ENCODE results near the gene STMN1.

STMN1 gene

GRCh38 chr1:25918615-25919014 is 12.4 kb upstream of the STMN1 start:
- DNase-seq, result no peak

- DNase-seq, result no peak
Measured at GRCh38 chr1:25917996-25918395, 11.8 kb upstream of the STMN1 start.

GRCh38 chr1:25916460-25916859 is 10.2 kb upstream of the STMN1 start:
- DNase-seq, result no peak

DNA sequence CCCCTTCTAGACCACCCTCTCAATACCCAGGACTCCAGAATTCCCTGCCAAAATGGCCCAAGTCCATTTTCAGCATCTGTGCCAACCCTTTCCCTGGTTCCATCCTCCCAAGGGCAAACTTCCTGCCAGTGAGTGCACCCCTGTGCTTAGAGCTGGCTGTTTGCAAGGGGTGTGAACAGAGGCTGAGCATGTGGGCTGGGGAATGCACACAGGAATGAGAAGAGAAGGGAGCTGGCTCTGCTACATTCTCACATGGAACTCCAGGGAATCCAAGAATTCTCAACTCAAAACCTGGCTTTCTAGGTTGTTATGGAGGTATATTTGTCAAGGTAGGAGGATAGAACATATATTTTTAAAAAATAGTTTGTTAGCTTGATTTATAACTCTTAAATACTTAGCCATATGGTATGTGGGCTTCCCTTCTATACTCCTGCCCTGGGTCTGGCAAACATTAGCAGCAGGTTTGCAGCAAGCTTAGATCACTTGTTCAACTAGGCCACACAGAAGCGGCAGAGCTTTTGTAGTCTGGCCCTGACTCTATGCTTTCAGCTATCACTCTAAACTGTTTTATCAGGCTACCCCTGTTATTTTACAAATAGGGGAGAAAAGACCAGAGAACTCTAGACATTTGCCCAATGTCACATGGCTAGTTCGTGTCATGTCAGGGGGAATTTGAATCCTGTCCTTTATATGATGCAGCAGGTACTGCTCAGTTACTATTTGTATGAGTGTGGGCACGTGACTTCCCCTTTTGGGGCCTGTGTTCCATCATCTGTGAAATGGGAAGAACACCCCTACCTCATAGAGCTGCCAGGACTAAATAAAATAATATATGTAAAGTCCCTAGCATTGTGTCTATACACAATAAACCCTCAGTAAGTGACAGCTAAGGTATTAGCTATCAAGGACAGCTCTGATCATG is 8.1 kb upstream of the STMN1 start:
- no peak for DNase-seq

- no peak for DNase-seq
Measured at GRCh38 chr1:25913206-25913605, 7.0 kb upstream of the STMN1 start.

DNA sequence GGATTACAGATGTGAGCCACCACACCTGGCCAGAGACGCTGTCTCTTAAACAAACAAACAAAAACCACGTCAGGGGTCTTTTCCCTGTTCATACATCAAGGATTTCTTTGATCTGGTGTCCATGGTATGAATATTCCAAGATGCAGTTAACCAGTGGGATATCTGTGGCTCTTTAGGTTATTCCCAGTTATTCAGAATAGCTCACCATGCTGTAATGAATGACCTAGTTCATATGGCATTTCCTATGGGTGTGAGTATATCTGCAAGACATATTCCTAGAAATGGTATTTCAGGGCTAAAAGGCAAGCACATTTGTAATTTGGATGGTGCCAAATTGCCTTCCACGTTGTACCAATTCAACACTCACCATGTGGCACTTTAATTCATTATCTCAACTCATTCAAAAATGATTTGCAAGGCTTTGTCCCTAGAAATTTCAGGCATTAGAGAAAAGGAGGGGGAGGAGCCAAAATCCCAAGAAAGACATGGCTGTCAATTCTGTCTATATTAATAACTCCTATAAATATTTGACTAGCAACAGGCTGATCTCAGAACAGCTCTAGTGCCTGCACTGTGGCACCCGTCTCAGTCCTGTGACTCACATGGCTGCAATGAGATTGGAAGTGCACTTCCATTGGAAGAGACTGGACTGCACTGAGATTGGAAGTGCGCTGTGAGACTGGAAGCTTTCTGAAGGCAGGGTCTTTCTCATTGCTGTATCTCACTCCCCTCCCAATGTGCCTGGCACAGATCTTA is 6.0 kb upstream of the STMN1 start:
- DNase-seq, result no peak

GRCh38 chr1:25911162-25911561 is 4.9 kb upstream of the STMN1 start:
- DNase-seq, result no peak

- no peak for DNase-seq
Measured at GRCh38 chr1:25909040-25909439, 2.8 kb upstream of the STMN1 start.

DNA sequence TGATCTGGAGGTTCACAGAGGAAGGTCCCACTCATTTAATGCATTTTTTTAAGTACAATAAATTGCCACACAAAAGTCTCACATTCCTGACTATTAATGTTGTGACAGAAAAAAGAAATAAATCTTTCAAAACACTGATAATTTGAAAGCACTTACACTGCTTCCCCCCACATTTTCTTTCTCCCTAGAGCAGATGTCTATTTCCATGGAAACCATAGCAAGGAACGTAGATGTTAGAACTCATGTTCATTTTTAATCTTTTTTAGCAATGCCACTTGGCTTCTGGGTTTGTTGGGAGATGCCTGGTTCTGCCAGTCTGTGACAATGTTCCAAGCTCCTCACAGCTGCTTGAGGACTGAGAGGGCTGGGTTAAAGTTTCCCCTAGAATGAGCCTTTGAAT is 1.9 kb upstream of the STMN1 start:
- no peak for DNase-seq

GRCh38 chr1:25907601-25908000 is 1.4 kb upstream of the STMN1 start:
- DNase-seq, result no peak

- no peak for DNase-seq
Measured at GRCh38 chr1:25906644-25907300, 553 bp upstream of the STMN1 start.

DNA sequence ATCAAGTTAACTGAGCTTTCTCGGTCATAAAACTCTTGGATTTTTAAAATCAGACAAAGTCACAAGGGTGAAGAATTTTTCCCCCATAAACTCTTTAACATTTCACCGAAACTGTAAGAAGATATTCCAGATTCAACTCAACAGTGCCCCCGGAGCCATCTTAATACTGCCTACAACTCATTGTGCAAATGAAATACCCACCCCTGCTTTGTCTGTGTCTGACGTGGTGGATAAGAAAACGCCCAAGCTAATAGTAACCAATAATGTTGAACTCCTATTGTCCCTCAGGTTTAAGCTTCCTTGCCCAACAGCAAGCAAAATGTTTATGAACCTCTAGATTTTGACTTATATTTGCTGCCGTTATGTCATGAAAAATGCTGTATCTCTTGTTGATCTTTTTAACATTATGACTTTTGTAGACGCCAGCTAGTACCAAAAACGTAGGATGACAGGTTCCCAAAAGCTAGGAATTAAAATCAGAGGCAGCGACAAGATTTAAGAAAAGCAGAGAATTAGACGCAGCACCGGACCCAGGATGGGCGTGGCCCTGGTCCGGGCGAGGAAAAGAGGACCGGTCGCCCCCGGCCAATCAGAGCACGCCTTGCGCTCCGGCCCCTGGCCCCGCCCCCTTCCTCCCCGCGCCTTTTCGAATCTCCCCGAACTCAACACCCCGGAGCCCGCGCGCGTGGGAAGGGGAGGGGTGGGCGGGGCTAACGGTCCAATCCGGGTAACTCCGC is 1.1 kb downstream of the STMN1 start:
- peak; percentile 43 for DNase-seq

DNA sequence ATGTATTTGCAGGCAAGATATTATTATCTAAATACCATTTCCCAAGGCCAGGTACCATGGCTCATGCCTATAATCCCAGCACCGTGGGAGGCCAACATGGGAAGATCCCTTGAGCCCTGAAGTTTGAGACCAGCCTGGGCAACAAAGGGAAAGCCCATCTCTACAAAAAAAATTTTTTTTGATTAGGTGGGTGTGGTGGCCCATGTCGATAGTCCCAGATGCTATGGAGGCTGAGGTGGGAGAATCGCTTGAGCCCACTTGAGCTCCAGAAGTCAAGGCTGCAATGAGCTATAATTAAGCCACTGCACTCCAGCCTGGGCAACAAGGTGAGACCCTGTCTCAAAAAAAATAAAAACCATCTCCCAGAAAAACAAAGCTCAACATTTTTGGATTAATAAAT is 2.2 kb downstream of the STMN1 start:
- DNase-seq, result no peak

DNA sequence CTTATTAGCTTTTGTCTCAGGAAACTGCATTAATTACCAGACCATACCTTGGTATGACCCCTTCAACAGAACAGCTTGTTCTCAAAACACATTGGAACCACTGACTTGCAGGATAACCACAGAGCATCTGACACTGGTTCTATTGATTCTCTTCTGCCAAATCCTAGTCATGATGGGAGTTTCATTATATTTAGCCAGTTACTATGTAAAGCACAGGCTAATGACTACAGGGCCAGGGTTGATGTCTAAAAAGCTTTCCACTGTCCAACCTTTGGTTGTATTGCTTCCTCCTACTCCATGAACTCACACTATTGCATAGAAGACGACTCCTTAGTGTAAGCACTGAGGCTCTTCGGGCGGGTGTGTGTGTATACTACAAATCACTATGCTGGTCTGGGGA is 3.8 kb downstream of the STMN1 start:
- DNase-seq, result no peak

DNA sequence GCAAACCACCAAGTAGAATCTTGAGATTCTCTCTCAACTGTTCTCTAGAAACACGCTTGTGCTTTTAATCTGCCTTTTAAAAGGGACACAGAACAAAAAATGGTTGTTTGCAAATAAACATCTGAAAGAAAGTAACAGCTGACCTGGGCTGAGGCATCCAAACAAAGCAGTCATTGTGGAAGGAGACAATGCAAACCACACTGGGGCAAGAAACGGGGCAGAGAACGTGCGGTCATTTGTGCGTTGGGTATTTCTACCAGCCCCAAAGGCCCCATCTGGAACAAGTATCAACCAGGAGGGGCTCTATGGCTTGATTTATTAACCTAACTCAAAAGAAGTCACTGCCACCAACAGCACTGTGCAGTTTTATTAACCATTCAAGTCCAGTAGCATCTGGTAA is 6.0 kb downstream of the STMN1 start:
- DNase-seq, result no peak

GRCh38 chr1:25899792-25900191 is 6.4 kb downstream of the STMN1 start:
- DNase-seq, result peak; percentile 80

DNA sequence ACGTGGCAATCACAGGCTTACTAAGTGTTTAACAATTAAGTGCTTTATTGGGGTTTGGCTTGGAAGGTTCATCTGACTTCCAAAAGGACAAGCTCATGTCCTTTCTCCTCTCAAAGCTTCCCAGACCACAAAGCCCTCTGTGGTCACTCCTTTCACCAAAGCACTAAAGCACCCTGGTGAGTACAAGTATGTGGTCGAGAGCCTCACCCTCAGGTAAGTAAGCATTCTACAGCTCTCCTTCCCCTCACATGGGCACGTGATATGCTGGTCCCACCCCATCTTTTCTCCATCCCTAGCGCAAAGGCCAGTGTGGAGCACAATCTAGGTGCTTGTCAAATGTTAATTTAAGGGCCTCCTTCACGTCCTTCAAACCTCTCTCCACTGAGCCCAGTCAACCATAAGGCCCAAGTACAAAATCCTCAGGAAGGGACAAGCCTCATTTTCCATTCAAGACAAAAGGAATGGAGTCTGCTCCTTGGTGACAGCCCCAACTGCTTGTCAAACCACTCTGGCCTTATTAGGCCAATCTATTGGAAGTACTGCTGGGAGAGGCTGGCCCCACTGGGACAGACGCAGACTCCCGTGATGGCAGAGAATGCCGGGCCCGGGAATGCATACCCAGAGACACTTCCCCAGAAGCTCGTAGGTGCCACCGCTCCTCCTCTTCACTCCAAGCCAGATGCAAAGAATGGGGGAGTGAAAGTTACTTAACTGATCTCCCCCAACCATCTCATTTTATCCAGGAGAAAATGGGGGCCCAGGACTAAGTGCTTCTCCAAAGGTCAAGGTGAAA is 7.8 kb downstream of the STMN1 start:
- no peak for DNase-seq

GRCh38 chr1:25897754-25898153 is 8.5 kb downstream of the STMN1 start:
- no peak for DNase-seq

- no peak for DNase-seq
Measured at GRCh38 chr1:25896266-25896665, 10.0 kb downstream of the STMN1 start.

- DNase-seq, result peak; percentile 27
Measured at GRCh38 chr1:25895365-25895990, 10.7 kb downstream of the STMN1 start.

- DNase-seq, result no peak
Measured at GRCh38 chr1:25893116-25893515, 13.1 kb downstream of the STMN1 start.

DNA sequence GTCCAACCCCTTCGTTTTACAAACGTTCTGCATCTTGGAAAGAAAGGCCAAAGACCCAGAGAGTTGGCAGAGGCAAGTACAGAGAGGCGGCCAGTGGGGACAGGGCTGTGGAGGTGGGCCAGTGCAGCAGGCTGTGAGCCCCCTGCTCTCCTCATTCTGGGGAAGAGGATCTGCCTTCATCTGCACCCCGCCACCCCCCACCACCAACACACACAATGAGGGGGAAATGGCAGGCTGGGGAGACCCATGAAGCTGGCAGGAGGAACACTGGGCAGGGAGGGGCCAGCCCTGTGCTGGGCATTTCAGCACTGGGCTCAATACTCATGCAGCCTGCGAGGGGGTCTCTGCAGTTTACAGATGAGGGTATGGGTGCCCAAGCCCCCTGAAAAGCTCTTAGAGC is 14.6 kb downstream of the STMN1 start:
- no peak for DNase-seq

Measured in NCI-H1436 treated with DMSO at 0.1 percent for 48 hours (cell line).